H9 (cell line): Measurements from ENCODE around the gene MCRIP1. TPM values are rescaled to one million over a fixed set of nuclear protein-coding genes. Genes with fewer than 3 reads are reported as not detected.

Experiments used
- DNase-seq: peaks from one replicate; pipeline ENCODE4 v3.0.0-alpha.2; 2017
- H2AFZ ChIP-seq: one replicate; pipeline ENCODE4 v1.6.1; 2013; ENCODE audit warnings: mild to moderate bottlenecking, low read length, control low read depth, moderate library complexity
- H2AK5ac ChIP-seq: 2 replicates; pipeline ENCODE4 v1.6.1; 2013; ENCODE audit warnings: low read length, control low read depth, mixed read lengths; ENCODE audit not compliant: insufficient read length
- H2BK120ac ChIP-seq: one replicate; pipeline ENCODE4 v1.6.1; 2013; ENCODE audit warnings: low read depth, mild to moderate bottlenecking, low read length, control low read depth, inconsistent platforms; ENCODE audit not compliant: poor library complexity, severe bottlenecking
- H2BK12ac ChIP-seq: 2 replicates; pipeline ENCODE4 v1.6.1; 2013; ENCODE audit warnings: low read length, control low read depth, mixed read lengths, low read depth; ENCODE audit not compliant: insufficient read length
- H2BK15ac ChIP-seq: 2 replicates; pipeline ENCODE4 v1.6.1; 2013; ENCODE audit warnings: low read depth, low read length, control low read depth
- H2BK20ac ChIP-seq: one replicate; pipeline ENCODE4 v1.6.1; 2013; ENCODE audit warnings: low read depth, mild to moderate bottlenecking, low read length, control low read depth, inconsistent platforms; ENCODE audit not compliant: poor library complexity, severe bottlenecking
- H2BK5ac ChIP-seq: 2 replicates; pipeline ENCODE4 v1.6.1; 2013; ENCODE audit warnings: low read length, control low read depth, mixed read lengths; ENCODE audit not compliant: insufficient read length
- H3K14ac ChIP-seq: 2 replicates; pipeline ENCODE4 v1.6.1; 2013; ENCODE audit warnings: low read length, control low read depth; ENCODE audit not compliant: insufficient read depth
- H3K18ac ChIP-seq: 2 replicates; pipeline ENCODE4 v1.6.1; 2013; ENCODE audit warnings: low read depth, mild to moderate bottlenecking, mixed read lengths, low read length, control low read depth; ENCODE audit not compliant: insufficient read length
- H3K23ac ChIP-seq: 2 replicates; pipeline ENCODE4 v1.6.1; 2013; ENCODE audit warnings: low read length, control low read depth, mixed read lengths, low read depth; ENCODE audit not compliant: insufficient read length
- H3K23me2 ChIP-seq: 2 replicates; pipeline ENCODE4 v1.6.1; 2013; ENCODE audit warnings: low read depth, mild to moderate bottlenecking, mixed read lengths, low read length, control low read depth; ENCODE audit not compliant: insufficient read length, poor library complexity, severe bottlenecking
- H3K27ac ChIP-seq: 2 replicates; pipeline ENCODE4 v1.5.1; 2013; ENCODE audit warnings: low read length, control low read depth, mixed read lengths, low read depth; ENCODE audit not compliant: insufficient read length
- H3K27me3 ChIP-seq: 2 replicates; pipeline ENCODE4 v1.6.1; 2013; ENCODE audit warnings: low read length, control low read depth, inconsistent platforms; ENCODE audit not compliant: insufficient read depth
- H3K4ac ChIP-seq: 2 replicates; pipeline ENCODE4 v1.6.1; 2013; ENCODE audit warnings: low read depth, mild to moderate bottlenecking, control low read depth, inconsistent platforms, low read length, moderate library complexity
- H3K4me1 ChIP-seq: 2 replicates; pipeline ENCODE4 v1.6.1; 2013; ENCODE audit warnings: low read length, control low read depth, inconsistent platforms; ENCODE audit not compliant: insufficient read depth
- H3K4me2 ChIP-seq: 2 replicates; pipeline ENCODE4 v1.6.1; 2013; ENCODE audit warnings: low read length, control low read depth, mixed read lengths; ENCODE audit not compliant: insufficient read length, insufficient read depth
- H3K56ac ChIP-seq: 2 replicates; pipeline ENCODE4 v1.6.1; 2013; ENCODE audit warnings: low read depth, mild to moderate bottlenecking, mixed read lengths, low read length, control low read depth; ENCODE audit not compliant: insufficient read length
- H3K79me1 ChIP-seq: 2 replicates; pipeline ENCODE4 v1.6.1; 2013; ENCODE audit warnings: low read depth, mild to moderate bottlenecking, moderate library complexity, low read length, control low read depth, inconsistent platforms; ENCODE audit not compliant: insufficient read depth, poor library complexity, severe bottlenecking
- H3K79me2 ChIP-seq: 2 replicates; pipeline ENCODE4 v1.6.1; 2013; ENCODE audit warnings: low read length, control low read depth, inconsistent platforms; ENCODE audit not compliant: insufficient read depth
- H3K9ac ChIP-seq: 2 replicates; pipeline ENCODE4 v1.6.1; 2013; ENCODE audit warnings: low read length, control low read depth, mixed read lengths; ENCODE audit not compliant: insufficient read length; ENCODE audit errors: extremely low read depth
- H3K9me3 ChIP-seq: one replicate; pipeline ENCODE4 v1.6.1; 2013; ENCODE audit warnings: low read depth, low read length, inconsistent platforms; ENCODE audit not compliant: control insufficient read depth
- H3T11ph ChIP-seq: one replicate; pipeline ENCODE4 v1.6.1; 2013; ENCODE audit warnings: mild to moderate bottlenecking, low read length, control low read depth, inconsistent platforms
- H4K20me1 ChIP-seq: one replicate; pipeline ENCODE4 v1.6.1; 2013; ENCODE audit not compliant: control insufficient read depth, insufficient read length, insufficient read depth
- H4K5ac ChIP-seq: 2 replicates; pipeline ENCODE4 v1.6.1; 2013; ENCODE audit warnings: low read depth, mild to moderate bottlenecking, mixed read lengths, low read length, control low read depth; ENCODE audit not compliant: insufficient read length
- H4K8ac ChIP-seq: replicated peaks from 2 replicates; pipeline ENCODE4 v1.6.1; 2013; ENCODE audit warnings: low read length, control low read depth, mixed read lengths, low read depth; ENCODE audit not compliant: insufficient read length
- H4K91ac ChIP-seq: 2 replicates; pipeline ENCODE4 v1.6.1; 2013; ENCODE audit warnings: low read depth, mild to moderate bottlenecking, moderate library complexity, mixed read lengths, low read length, control low read depth; ENCODE audit not compliant: insufficient read length
- H3K27ac Mint-ChIP-seq, 3 experiments: 2 replicates in 2 of 3; 3 replicates in 1 of 3; pipeline ENCODE4 v1.8.0; 2020 to 2021; ENCODE audit warnings: mixed read lengths in 3 of 3, mild to moderate bottlenecking in 1 of 3, moderate library complexity in 1 of 3
- H3K27me3 Mint-ChIP-seq: 2 replicates; pipeline ENCODE4 v1.8.0; 2021; ENCODE audit warnings: low read depth, mild to moderate bottlenecking, moderate library complexity, mixed read lengths
- H3K36me3 Mint-ChIP-seq, 3 experiments: 2 replicates in 2 of 3; 3 replicates in 1 of 3; pipeline ENCODE4 v1.8.0; 2020 to 2021; ENCODE audit warnings: low read depth in 3 of 3, mixed read lengths in 3 of 3; ENCODE audit not compliant: insufficient read depth in 1 of 3
- H3K4me1 Mint-ChIP-seq, 2 experiments: 2 replicates each; pipeline ENCODE4 v1.8.0; 2020; ENCODE audit warnings: mixed read lengths in 2 of 2
- H3K4me3 Mint-ChIP-seq, 2 experiments: 2 replicates in 1 of 2; 3 replicates in 1 of 2; pipeline ENCODE4 v1.8.0; 2020 to 2021; ENCODE audit warnings: mild to moderate bottlenecking in 2 of 2, mixed read lengths in 2 of 2, moderate library complexity in 1 of 2
- H3K9me3 Mint-ChIP-seq, 2 experiments: 2 replicates in 1 of 2; 3 replicates in 1 of 2; pipeline ENCODE4 v1.8.0; 2020; ENCODE audit warnings: mild to moderate bottlenecking in 2 of 2, mixed read lengths in 2 of 2, moderate library complexity in 1 of 2
- CTCF ChIP-seq: fragments of 200-600 bp; sonication (generic); conservative IDR thresholded peaks from 3 replicates; pipeline ENCODE4 v1.8.0; 2021; ENCODE audit warnings: antibody characterized with exemption, mild to moderate bottlenecking
- WGBS: extraction: QIAGEN DNeasy Blood & Tissue Kit; methylation state at CpG from one replicate; pipeline ENCODE4 v1.1.7; 2013; ENCODE audit warnings: missing lambda C conversion rate, low lambda C conversion rate, mixed read lengths; ENCODE audit not compliant: insufficient read length; ENCODE audit errors: extremely low coverage; 5-methylcytosine and 5-hydroxymethylcytosine counted together
- total RNA-seq: library from RNA; stranded (reverse); gene quantifications from 2 replicates; pipeline ENCODE4 v1.2.1, GENCODE V29; 2021

The MCRIP1 gene
- total RNA-seq, 1 experiment from 2014 or later = 118 TPM

- Histone ChIP-seq H3K9me3 (no peaks in the 10 kb centered on the region), H3K4me2 (peak overlapping the region; percentile 69), H3K18ac (no peak overlapping the region), H3K4ac (no peak overlapping the region), H4K20me1 (no peaks in the 10 kb centered on the region), H3K23ac (no peak overlapping the region), H3T11ph (no peak overlapping the region), H2BK12ac (no peak overlapping the region), H3K27ac (no peak overlapping the region), H3K79me1 (peaks cover 7% of the 10 kb centered on the region), H3K56ac (no peak overlapping the region), H2BK15ac (no peak overlapping the region), H3K79me2 (peaks cover 6% of the 10 kb centered on the region; the same call in 1 of the 2 replicates), H3K14ac (no peak overlapping the region), H4K91ac (no peak overlapping the region), H2AFZ (no peak overlapping the region), H2BK120ac (no peak overlapping the region), H3K4me1 (peaks cover 3% of the 10 kb centered on the region; the same call in 1 of the 2 replicates), H4K8ac (no peak overlapping the region), H2AK5ac (no peak overlapping the region), H4K5ac (no peak overlapping the region), H2BK5ac (no peak overlapping the region), H2BK20ac (no peak overlapping the region), H3K23me2 (peaks cover 17% of the 10 kb centered on the region), H3K9ac (no peak overlapping the region), H3K27me3 (no peaks in the 10 kb centered on the region)
- Mint-ChIP-seq H3K36me3 (peaks cover 0 to 6% (median 0%) of the 10 kb centered on the region in 3 experiments; a peak in 4 of 7 replicates), H3K9me3 (no peaks in the 10 kb centered on the region), H3K27ac (no peak overlapping the region), H3K27me3 (no peaks in the 10 kb centered on the region; the same call in 1 of the 2 replicates), H3K4me3 (peak overlapping the region; percentile 82 to 91), H3K4me1 (peaks cover 13 to 17% of the 10 kb centered on the region in 2 experiments)
- TF ChIP-seq CTCF = no peak
- no peak for DNase-seq
- no CpG with 5 or more reads among the region's 7 CpGs for WGBS
These were observed 1.5 kb downstream of the MCRIP1 start for GRCh38 chr17:81831563-81831956.
